Spleen (tissue), 11 donors: Measurements from ENCODE around the gene MSMB. TPM values are rescaled to one million over a fixed set of nuclear protein-coding genes. Genes with fewer than 3 reads are reported as not detected.
A peak's percentile ranks its signal among the peaks of the same experiment; 100 is the strongest.

Experiments used
- DNase-seq: peaks from one replicate; pipeline ENCODE4 v3.0.0-alpha.2; 2020
- H3K27ac ChIP-seq, 8 donors: fragments of 200-600 bp; sonication (generic) in 7 of 8; 1 replicate in 4 of 8; 2 replicates in 4 of 8; pipeline versions ENCODE4 v1.5.0 to v1.8.0; 2016 to 2021; ENCODE audit warnings: inconsistent platforms in 4 of 8, mild to moderate bottlenecking in 4 of 8, moderate library complexity in 1 of 8
- H3K27me3 ChIP-seq, 7 donors: fragments of 200-600 bp; sonication (generic) in 6 of 7; replicated peaks in 1 of 7; 1 replicate in 4 of 7; 2 replicates in 3 of 7; pipeline versions ENCODE4 v1.5.0 to v1.8.0; 2016 to 2021; ENCODE audit warnings: inconsistent platforms in 3 of 7, mild to moderate bottlenecking in 1 of 7
- H3K36me3 ChIP-seq, 6 donors: fragments of 200-600 bp; sonication (generic) in 5 of 6; 1 replicate in 4 of 6; 2 replicates in 2 of 6; pipeline versions ENCODE4 v1.5.0 to v1.8.0; 2016 to 2021; ENCODE audit warnings: inconsistent platforms in 2 of 6
- H3K4me1 ChIP-seq, 6 donors: fragments of 200-600 bp; sonication (generic) in 5 of 6; 1 replicate in 3 of 6; 2 replicates in 3 of 6; pipeline versions ENCODE4 v1.5.0 to v1.8.0; 2016 to 2021; ENCODE audit warnings: inconsistent platforms in 3 of 6
- H3K4me3 ChIP-seq, 8 donors: fragments of 200-600 bp; sonication (generic) in 7 of 8; 1 replicate in 4 of 8; 2 replicates in 4 of 8; pipeline versions ENCODE4 v1.5.0 to v1.8.0; 2016 to 2021; ENCODE audit warnings: inconsistent platforms in 4 of 8, mild to moderate bottlenecking in 4 of 8, moderate library complexity in 2 of 8
- H3K9me3 ChIP-seq, 8 donors: fragments of 200-600 bp; sonication (generic) in 7 of 8; 1 replicate in 4 of 8; 2 replicates in 4 of 8; pipeline versions ENCODE4 v1.5.0 to v1.8.0; 2016 to 2021; ENCODE audit warnings: inconsistent platforms in 4 of 8
- CTCF ChIP-seq, 11 experiments: fragments of 200-600 bp in 7 of 11; fragments of 450-650 bp in 4 of 11; sonication (generic) in 4 of 11; IDR thresholded peaks in 8 of 11; conservative IDR thresholded peaks in 3 of 11; 1 replicate in 7 of 11; 2 replicates in 4 of 11; pipeline versions ENCODE4 v1.4.0 to v1.8.0; 2016 to 2021; ENCODE audit warnings: antibody characterized with exemption in 11 of 11, inconsistent platforms in 4 of 11, mild to moderate bottlenecking in 1 of 11
- POLR2A ChIP-seq, 3 donors: fragments of 450-650 bp; IDR thresholded peaks; one replicate each; pipeline ENCODE4 v1.5.1; 2017; ENCODE audit warnings: antibody characterized with exemption in 3 of 3, mild to moderate bottlenecking in 1 of 3
- POLR2AphosphoS5 ChIP-seq, 3 donors: sonication (generic); formaldehyde crosslinking; IDR thresholded peaks; one replicate each; pipeline ENCODE4 v1.5.1; 2017; ENCODE audit warnings: antibody characterized with exemption in 3 of 3
- WGBS, 5 donors: extraction: QIAGEN DNeasy Blood & Tissue Kit in 3 of 5; methylation state at CpG; one replicate each; pipeline versions ENCODE4 v1.1.5 to v1.1.7; 2013 to 2018; 5-methylcytosine and 5-hydroxymethylcytosine counted together
- intact Hi-C: fragments of 100-400 bp; cut with DNase I; formaldehyde crosslinking; loops from one replicate; pipeline ENCODE4 v1.15.0; 2023; ENCODE audit warnings: low total_unique reads
- polyA plus RNA-seq, 3 donors: library from polyadenylated mRNA; stranded (reverse); fragments of 200-250 nt; gene quantifications; one replicate each; pipeline ENCODE4 v1.2.1, GENCODE V29; 2013
- total RNA-seq, 7 donors: library from RNA; depleted of rRNA in 3 of 7; stranded (reverse); fragments of >200 nt in 3 of 7; fragmentation: NEBNext Ultra II Directional in 4 of 7; extraction: Animal tissue kit (Norgen Biotek cat#: 25700) in 4 of 7; gene quantifications; one replicate each; pipeline versions ENCODE4 v1.1.0 to v1.2.1, GENCODE V29; 2016 to 2021
- donor health status: healthy with polysubstance abuse.
- donor health status: DM: no; HTN: no; CAD: no; lungs with moderate emphysema.
- donor health status: DM: no; HTN: no; CAD: no.
- donor health status: Bipolar disorder and iron deficiency.
- donor health status: healthy.
- donor health status: DM: no; HTN: no; CAD: no.
- donor health status: DM: yes; HTN: yes; CAD: no.

The MSMB gene
- total and polyA plus RNA-seq, 10 donors, result not detected

GRCh38 chr10:46006219-46006618 lies 39.9 kb downstream of the MSMB start:
- WGBS, 5 donors, result 75 to 92% (median 84%) methylated on average over 3 of the region's 3 CpGs

GRCh38 chr10:46005383-46005782 lies 40.7 kb downstream of the MSMB start:
- no peak for TF ChIP-seq POLR2A (IDR thresholded peaks at IDR 0.05)
- no peak for TF ChIP-seq CTCF (IDR thresholded peaks at IDR 0.05 in 8 of 11, conservative IDR thresholded peaks at IDR 0.05 in 3 of 11)
- no peak for TF ChIP-seq POLR2AphosphoS5 (IDR thresholded peaks at IDR 0.05)
- Histone ChIP-seq H3K4me3 (no peak overlapping the region), H3K27me3 (no peaks in the 10 kb centered on the region), H3K9me3 (no peaks in the 10 kb centered on the region), H3K36me3 (peaks cover 2 to 100% (median 91%) of the 10 kb centered on the region in 6 donors), H3K4me1 (peaks cover 0 to 26% (median 0%) of the 10 kb centered on the region in 6 donors), H3K27ac (no peak overlapping the region)
- DNase-seq, result no peak
- 85 to 90% (median 90%) methylated on average over 4 of the region's 4 CpGs for WGBS, 5 donors
- intact Hi-C loops, result no loop called here

More at GRCh38 chr10:46006219-46006618, 39.9 kb downstream of the MSMB start:
- Histone ChIP-seq H3K27ac (no peak overlapping the region), H3K4me3 (no peak overlapping the region), H3K27me3 (no peaks in the 10 kb centered on the region), H3K4me1 (peaks cover 0 to 33% (median 0%) of the 10 kb centered on the region in 6 donors), H3K36me3 (peaks cover 2 to 100% (median 95%) of the 10 kb centered on the region in 6 donors), H3K9me3 (no peaks in the 10 kb centered on the region)
- no peak for TF ChIP-seq POLR2A (IDR thresholded peaks at IDR 0.05)
- TF ChIP-seq CTCF (IDR thresholded peaks at IDR 0.05 in 8 of 11, conservative IDR thresholded peaks at IDR 0.05 in 3 of 11), result no peak
- TF ChIP-seq POLR2AphosphoS5 (IDR thresholded peaks at IDR 0.05), result no peak
- no peak for DNase-seq
- intact Hi-C loops, result no loop called here

- no peaks in the 10 kb centered on the region for H3K27me3 ChIP-seq
- no peak overlapping the region for H3K27ac ChIP-seq
- no peaks in the 10 kb centered on the region for H3K9me3 ChIP-seq
- H3K4me1 ChIP-seq, result peaks cover 0 to 21% (median 0%) of the 10 kb centered on the region in 6 donors
- intact Hi-C loops, result no loop called here
- 87 to 97% (median 95%) methylated on average over 2 of the region's 2 CpGs for WGBS, 5 donors
- no peak overlapping the region for H3K4me3 ChIP-seq
- peaks cover 2 to 100% (median 89%) of the 10 kb centered on the region in 6 donors for H3K36me3 ChIP-seq
- DNase-seq, result no peak
- TF ChIP-seq POLR2A (IDR thresholded peaks at IDR 0.05) (no peak), CTCF (IDR thresholded peaks at IDR 0.05 in 8 of 11, conservative IDR thresholded peaks at IDR 0.05 in 3 of 11) (no peak), POLR2AphosphoS5 (IDR thresholded peaks at IDR 0.05) (no peak)
Observed at GRCh38 chr10:46004963-46005362, 41.1 kb downstream of the MSMB start.

GRCh38 chr10:46002916-46003693 lies 43.0 kb downstream of the MSMB start:
- no peak overlapping the region for H3K4me3 ChIP-seq
- H3K4me1 ChIP-seq, result peaks cover 0 to 8% (median 0%) of the 10 kb centered on the region in 6 donors
- peaks cover 0 to 100% (median 79%) of the 10 kb centered on the region in 6 donors for H3K36me3 ChIP-seq
- no peak for DNase-seq
- H3K27ac ChIP-seq, result peak overlapping the region in 1 of 8 donors; percentile 6
- no peaks in the 10 kb centered on the region for H3K27me3 ChIP-seq
- 88 to 97% (median 93%) methylated on average over 9 of the region's 9 CpGs for WGBS, 5 donors
- H3K9me3 ChIP-seq, result peaks cover 0 to 7% (median 0%) of the 10 kb centered on the region in 8 donors
- no peak for TF ChIP-seq POLR2A (IDR thresholded peaks at IDR 0.05)
- TF ChIP-seq POLR2AphosphoS5 (IDR thresholded peaks at IDR 0.05), result no peak
- TF ChIP-seq CTCF (IDR thresholded peaks at IDR 0.05 in 8 of 11, conservative IDR thresholded peaks at IDR 0.05 in 3 of 11), result no peak
- intact Hi-C loops, result no loop called here
